Activated T-cell treated with anti-CD3 and anti-CD28 coated beads for 24 hours (primary cell): ENCODE data around the gene ATG10.
"Not testable (repeated sequence)": the region's sequence is repeated elsewhere in the genome, so short reads cannot be mapped to it uniquely, and the experiment has no call there.

Experiments used
- DNase-seq: peaks from one replicate; pipeline ENCODE4 v3.0.0-alpha.2; 2020; ENCODE audit warnings: low read depth

Gene ATG10

GRCh38 chr5:82130602-82131001, 158.8 kb downstream of the ATG10 start:
- no peak for DNase-seq

DNA sequence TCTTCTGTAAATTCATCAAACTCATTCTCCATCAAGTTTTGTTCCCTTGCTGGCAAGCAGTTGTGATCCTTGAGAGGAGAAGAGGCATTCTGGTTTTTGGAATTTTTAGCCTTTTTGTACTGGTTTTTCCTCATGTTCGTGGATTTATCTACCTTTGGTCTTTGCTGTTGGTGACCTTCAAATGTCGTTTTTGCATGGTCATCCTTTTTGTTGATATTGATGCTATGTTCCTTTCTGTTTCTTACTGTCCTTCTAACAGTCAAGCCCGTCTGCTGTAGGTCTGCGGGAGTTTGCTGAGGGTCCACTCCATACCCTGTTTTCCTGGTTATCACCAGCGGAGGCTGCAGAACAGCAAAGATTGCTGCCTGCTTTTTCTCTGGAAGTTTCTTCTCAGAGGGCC, 165.4 kb downstream of the ATG10 start:
- DNase-seq, result no peak

- not testable (repeated sequence) for DNase-seq
Measured at GRCh38 chr5:82139837-82140236, 168.0 kb downstream of the ATG10 start.

DNA sequence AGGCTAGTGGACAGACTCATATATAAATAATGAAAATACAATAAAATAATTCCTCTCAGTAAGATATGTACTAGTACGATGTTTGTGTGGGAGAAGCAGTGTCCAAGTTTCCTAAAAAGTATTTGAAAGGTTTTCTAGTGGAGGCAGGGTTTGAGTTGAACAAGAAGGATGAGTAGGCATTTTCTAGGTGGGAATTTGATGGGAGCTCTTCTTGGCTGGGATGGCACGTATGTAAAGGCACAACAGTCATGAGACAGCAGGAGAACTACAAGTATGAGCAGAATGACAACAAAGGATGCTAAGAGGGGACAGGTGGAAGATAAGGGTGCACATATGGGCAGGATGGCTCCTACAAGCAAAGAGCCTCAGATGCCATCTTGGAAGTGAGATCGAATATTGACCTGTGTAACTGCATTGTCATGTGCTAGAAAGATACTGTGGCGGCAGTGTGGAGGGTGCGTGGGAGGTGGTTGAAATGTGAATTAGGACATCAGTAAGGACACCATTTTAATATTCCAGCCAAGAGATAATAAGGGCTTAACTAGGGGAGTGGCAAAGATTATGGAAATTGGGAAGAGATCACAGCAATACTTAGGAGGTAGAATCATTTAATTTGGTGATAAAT, 170.5 kb downstream of the ATG10 start:
- DNase-seq, result no peak

DNA sequence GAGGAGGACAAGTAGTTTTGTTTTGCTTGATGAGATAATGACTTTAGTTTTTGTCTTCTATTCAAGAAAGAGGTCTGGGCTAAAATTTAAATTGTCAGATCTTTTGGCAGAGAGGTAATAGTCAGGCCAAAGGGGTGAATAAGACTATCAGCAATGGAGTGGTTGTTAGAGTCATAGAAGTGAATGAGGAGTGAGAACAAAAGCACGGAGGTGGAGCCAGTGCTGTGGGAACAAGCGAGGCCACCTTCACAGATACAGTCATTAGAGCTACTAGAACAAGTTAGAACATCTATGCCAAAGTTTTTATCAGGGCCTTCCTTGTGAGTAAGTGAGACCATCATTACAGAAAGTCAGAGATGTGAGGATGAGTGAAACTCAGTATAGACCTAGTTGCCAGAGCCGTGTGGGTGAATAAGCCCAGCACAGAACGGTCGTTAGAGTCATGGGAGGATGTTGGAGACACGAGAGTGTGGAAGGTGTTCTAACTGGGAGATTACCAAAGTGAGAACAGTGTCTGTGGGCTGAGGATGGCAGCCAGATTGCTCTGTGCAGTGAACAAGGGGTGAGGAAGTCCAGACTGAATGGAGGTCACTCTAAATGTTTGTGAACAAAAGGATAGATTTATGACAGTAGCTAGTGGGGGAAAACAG, 171.2 kb downstream of the ATG10 start:
- no peak for DNase-seq

GRCh38 chr5:82147860-82148573, 176.2 kb downstream of the ATG10 start:
- no peak for DNase-seq

GRCh38 chr5:82149434-82149833, 177.6 kb downstream of the ATG10 start:
- DNase-seq, result no peak

- no peak for DNase-seq
Measured at GRCh38 chr5:82150559-82150958, 178.7 kb downstream of the ATG10 start.

GRCh38 chr5:82151204-82151603, 179.4 kb downstream of the ATG10 start:
- DNase-seq, result no peak

- DNase-seq, result no peak
Measured at GRCh38 chr5:82151662-82152061, 179.8 kb downstream of the ATG10 start.

DNA sequence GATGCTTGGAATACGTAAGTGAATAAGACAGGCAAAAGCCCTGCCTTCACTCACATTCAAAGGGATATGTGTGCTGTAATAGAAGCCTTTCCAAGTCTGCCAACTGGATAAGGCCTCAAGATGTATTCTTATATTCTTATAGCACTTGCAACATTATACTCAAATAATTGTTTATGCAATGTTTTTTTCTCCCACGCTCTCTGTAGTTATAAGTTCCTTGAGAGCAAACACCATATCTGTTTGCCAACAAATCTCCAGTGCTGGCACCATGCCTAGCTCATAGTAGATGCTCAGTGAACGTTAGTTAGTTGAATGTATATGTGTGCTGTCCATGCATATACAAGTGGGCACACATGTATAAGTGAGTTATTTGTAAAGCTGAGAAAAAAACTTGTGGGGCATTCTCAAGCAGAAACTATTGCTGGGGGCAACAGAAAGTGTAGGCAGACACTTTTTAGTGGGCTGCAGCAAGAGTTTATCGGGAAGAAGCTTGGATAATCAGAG, 181.2 kb downstream of the ATG10 start:
- no peak for DNase-seq

DNA sequence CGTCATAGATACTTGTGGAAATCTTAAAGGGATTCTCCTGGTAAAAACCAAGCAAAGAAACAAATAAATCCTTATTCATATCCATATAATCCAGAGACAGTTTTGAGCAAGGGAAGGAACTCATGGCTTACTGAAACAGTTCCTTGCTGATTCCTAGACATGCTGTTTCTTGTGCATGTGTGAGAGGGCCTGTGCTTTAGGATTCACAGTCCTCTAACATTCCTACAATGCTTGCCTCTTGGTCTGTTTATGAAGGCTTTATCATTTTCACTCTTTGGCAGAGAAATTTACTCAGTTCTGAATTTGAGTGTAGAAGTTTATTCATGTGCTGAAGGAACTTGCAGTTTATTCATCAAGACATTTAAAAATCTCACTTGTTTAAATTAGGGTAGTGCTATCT, 183.0 kb downstream of the ATG10 start:
- no peak for DNase-seq

- DNase-seq, result no peak
Measured at GRCh38 chr5:82155305-82155704, 183.5 kb downstream of the ATG10 start.

DNA sequence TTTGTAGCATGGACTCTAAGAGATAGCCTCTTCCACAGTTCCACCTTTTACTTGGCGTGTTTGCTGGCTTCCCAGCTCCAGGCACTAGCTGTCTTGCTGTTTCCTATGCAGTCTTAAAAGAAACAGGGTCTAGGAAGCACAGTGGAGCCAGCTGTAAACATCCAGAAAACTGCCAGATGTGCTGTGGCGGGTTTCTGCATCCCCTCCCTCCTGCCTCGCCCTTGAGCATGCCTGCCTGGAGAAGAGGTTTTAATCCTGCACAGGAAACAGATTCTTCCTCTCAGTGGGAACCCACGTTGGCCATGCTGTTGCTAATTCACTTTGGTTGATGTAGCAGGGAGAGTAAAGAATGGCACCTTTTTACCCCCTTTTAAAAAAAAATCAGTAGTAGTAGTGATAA, 185.1 kb downstream of the ATG10 start:
- no peak for DNase-seq

GRCh38 chr5:82158755-82159413, 187.1 kb downstream of the ATG10 start:
- no peak for DNase-seq

DNA sequence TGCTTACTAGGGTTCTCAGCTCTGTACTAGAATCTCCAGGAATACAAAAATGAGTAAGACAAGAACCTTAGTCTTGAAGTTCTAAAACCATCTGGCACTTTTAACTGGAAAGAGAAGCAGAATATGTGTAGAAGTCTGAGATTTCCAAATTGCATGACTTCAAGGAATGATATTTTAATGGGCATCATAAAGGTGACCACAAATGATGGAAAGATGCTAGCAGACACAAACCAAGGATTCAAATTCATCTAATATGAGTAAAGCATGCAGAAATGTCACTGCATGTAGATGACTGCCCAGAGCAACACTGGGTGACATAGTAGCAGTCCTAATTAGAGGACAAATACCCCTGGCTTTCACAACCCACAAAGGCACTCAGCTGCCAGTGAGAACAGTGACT, 189.1 kb downstream of the ATG10 start:
- DNase-seq, result no peak

DNA sequence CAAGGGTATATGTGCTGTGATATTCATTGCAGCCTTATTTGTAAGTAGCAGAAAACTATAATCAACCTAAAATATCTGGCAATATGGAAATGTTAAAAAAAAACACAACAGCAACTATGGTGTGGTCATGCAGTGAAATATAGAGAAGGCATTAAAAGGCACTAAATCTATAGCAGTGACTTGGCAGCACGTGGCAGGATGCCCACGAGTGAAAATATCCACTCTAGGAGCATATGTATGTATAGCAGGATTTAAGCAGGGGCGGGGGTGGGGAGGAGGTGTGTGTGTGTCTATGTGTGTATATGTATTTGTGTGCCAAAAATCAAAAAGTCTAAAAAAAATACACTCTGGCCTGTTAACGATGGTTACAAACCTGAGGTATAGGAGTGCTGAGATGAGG, 190.8 kb downstream of the ATG10 start:
- DNase-seq, result no peak

DNA sequence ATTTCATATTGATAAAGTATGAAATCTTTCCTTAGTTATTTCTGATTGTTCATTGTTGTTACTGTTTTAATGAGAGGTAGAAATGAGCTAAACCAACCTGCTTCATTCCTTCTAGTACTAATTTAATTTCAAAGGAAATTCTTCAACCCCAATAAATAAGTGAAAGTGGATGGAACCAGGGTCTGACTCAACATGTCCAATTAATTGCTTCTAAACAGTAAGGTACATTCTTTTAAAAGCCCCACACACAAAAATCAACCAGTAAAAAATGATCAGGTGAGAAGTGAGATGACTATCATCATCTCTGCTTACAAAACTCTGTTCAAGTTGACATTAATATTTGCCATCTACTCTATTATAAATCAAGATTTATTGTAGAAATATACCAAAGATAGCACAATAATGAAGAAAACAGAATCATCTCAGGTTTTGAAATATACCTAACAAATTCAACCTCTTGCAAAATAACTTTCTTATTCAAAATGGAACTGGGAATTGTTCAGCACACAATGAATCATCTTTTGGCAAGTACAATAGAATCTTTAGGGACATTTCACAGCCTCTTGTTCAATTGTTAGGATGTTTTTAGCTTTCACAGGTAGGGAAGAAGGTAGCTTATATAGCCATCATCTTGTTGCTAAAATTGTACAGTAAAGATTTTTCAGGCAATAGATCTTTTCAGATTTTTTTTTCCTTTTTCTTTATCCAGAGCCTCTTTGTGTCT, 191.8 kb downstream of the ATG10 start:
- DNase-seq, result no peak

- no peak for DNase-seq
Measured at GRCh38 chr5:82164176-82164976, 192.6 kb downstream of the ATG10 start.

DNA sequence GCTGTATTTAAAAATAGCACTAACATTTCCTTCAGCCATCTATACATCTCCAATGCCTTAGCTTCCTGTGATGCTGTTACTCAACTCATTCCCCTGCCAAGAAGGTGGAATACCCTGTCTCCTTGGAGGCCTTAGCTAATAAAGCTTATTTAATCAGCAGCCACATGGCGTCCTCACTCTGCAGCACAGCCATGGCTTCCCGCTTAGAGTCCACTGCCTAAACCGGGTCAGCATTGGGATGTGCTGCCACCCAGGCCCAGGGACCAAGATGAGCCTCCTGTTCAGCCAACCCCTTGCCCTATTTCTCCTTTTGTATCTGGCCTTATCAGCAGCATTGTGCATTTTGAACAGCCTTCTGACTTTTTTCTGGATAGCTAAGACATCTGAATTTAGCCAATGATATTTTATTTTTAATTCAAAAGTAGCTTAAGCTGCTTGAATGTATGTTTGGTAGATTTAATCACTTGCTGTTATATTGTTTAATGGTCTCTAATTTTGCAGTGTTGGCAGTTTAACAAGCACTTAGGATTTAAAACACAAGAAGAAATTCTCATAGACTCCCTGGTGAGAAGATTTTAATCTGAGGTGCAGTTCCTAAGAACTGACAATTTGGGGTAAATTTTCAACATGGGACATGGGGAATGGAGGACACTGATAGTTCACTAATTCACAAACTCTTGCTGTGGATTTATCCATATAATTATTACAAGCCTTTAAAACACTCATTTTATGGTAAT, 193.3 kb downstream of the ATG10 start:
- DNase-seq, result no peak
